Muscle layer of colon (tissue), 2 donors: ENCODE results near the gene APOBEC2.

Source experiments
- H3K27ac ChIP-seq: one replicate; pipeline ENCODE4 v1.7.0; 2013; ENCODE audit warnings: low read depth, mild to moderate bottlenecking, low read length, moderate library complexity
- H3K27me3 ChIP-seq, 2 donors: one replicate each; pipeline ENCODE4 v1.7.0; 2013; ENCODE audit warnings: low read length in 2 of 2, mild to moderate bottlenecking in 2 of 2; ENCODE audit not compliant: insufficient read depth in 2 of 2, control insufficient read depth in 1 of 2
- H3K36me3 ChIP-seq: one replicate; pipeline ENCODE4 v1.7.0; 2013; ENCODE audit warnings: mild to moderate bottlenecking, low read length; ENCODE audit not compliant: insufficient read depth
- H3K4me1 ChIP-seq: one replicate; pipeline ENCODE4 v1.7.0; 2013; ENCODE audit warnings: mild to moderate bottlenecking, low read length; ENCODE audit not compliant: insufficient read depth
- H3K4me3 ChIP-seq, 2 donors: one replicate each; pipeline ENCODE4 v1.7.0; 2013; ENCODE audit warnings: low read length in 2 of 2, low read depth in 1 of 2, mild to moderate bottlenecking in 1 of 2, moderate library complexity in 1 of 2
- H3K9ac ChIP-seq: one replicate; pipeline ENCODE4 v1.7.0; 2013; ENCODE audit warnings: low read length
- H3K9me3 ChIP-seq: one replicate; pipeline ENCODE4 v1.7.0; 2013; ENCODE audit warnings: mild to moderate bottlenecking, low read length
- donor health status: abdominal sarcoma.
- donor health status: Adenocarcinoma of cecum.

The APOBEC2 gene

DNA sequence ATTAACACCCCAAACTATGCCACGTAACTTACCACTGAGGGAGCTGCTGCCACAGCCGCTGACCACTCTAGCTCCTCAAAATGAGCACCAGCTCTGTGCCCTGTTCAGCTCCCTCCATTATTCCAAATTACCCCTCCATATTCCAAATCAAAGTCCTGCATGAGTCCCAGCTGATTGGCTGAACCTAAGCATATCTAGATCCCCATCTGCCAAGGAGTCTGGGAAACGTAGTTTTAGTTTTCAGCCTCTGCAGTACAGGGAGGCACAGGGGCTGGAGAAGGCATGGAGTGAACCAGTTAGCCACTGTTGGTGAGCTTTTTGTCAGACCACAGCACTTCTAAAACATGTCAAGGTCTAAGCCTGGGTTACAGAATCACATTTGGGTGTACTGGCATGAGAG, 29.9 kb upstream of the APOBEC2 start:
- H3K9ac ChIP-seq = no peak overlapping the region
- H3K9me3 ChIP-seq = no peaks in the 10 kb centered on the region
- H3K36me3 ChIP-seq = no peaks in the 10 kb centered on the region
- H3K4me3 ChIP-seq = no peak overlapping the region
- peaks cover 16% of the 10 kb centered on the region for H3K4me1 ChIP-seq
- no peaks in the 10 kb centered on the region for H3K27me3 ChIP-seq
- no peak overlapping the region for H3K27ac ChIP-seq

DNA sequence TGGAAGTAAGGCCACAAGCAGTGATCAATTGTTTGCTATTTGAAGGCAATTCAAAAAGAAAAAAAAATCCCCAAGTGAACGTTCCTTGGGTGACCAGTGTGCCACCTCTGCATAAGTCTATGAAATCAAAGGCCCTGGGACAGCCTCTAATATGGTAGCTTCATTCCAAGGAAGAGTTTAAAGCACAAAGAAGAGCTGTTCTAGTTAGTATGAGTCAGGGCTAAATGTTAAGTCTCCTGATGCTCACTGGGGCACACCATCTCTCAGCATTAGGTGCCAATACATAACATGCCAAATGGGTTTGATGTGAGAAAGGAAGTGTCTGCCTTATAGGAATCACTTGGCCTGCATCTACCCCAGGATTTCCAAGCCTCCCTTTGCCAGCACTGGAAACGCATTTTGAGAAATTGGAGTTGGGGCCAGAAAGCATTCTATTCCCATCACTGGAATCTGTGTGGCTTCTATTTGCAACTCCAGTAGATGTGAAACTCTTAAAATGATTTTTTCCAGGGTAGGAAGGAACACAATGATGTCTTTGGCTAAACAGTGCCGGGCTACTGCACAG, 27.0 kb upstream of the APOBEC2 start:
- Histone ChIP-seq H3K36me3 (no peaks in the 10 kb centered on the region), H3K9me3 (no peaks in the 10 kb centered on the region), H3K27me3 (no peaks in the 10 kb centered on the region), H3K27ac (no peak overlapping the region), H3K4me1 (peaks cover 25% of the 10 kb centered on the region), H3K9ac (no peak overlapping the region), H3K4me3 (no peak overlapping the region)

DNA sequence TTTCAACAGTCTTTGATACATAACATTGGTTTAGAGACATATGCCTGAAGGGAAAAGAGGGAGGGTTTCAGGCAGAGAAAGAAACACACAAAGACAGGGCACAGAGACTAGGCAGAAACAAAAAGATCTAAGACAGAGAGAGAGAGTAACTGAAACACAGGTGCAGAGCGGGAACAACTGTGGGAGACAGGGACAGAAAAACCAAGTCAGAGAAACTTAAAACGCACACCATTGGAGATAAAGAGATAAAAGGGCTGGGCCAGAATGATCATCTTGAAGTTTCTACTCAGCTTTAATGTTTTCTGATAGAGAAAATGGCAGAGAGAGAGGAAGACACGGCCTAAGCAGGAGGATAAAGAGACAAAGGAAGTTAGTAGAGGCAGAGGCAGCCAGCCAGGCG, 25.8 kb upstream of the APOBEC2 start:
- H3K27me3 ChIP-seq = no peaks in the 10 kb centered on the region
- no peak overlapping the region for H3K27ac ChIP-seq
- no peaks in the 10 kb centered on the region for H3K9me3 ChIP-seq
- H3K4me1 ChIP-seq = peaks cover 22% of the 10 kb centered on the region
- no peaks in the 10 kb centered on the region for H3K36me3 ChIP-seq
- peak overlapping the region; percentile 28 to 69 for H3K4me3 ChIP-seq
- H3K9ac ChIP-seq = no peak overlapping the region

DNA sequence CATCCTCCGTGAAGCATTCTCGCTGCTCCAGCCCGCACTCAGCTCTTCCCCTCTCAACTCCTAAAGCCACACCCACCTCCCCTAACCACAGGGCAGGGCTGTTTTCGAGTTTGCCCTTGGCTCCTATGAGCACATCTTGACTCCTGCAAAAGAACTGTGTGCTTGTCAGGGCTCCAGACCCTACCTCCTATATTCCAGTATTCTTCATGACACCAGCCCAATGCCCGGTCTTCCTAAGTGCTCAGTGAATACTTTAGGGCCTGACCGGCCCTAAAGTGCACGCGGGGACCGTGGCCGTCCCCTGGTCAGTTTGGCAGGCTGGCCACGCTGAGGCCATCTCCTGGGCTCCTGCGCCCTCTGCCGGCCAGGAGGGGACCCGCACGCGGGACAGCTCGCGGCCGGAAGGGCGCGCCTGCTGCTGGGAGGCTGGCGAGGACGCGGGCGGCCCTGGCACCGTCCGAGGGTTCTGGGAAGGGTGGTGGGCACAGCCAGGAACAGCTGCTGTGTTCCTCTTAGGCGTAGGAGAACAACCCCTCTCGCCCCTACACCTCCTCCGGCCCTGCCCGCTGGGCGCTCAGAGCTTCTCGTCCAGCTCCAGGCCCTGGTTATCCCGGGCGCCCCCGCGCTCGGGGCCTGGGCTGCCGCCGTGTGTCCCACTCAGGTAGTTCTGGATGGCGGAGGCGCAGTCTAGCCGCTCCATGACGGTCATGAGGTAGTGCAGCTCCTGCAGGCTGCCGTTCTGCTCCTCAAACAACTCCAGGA, 25.0 kb upstream of the APOBEC2 start:
- H3K27ac ChIP-seq = peak overlapping the region; percentile 39

DNA sequence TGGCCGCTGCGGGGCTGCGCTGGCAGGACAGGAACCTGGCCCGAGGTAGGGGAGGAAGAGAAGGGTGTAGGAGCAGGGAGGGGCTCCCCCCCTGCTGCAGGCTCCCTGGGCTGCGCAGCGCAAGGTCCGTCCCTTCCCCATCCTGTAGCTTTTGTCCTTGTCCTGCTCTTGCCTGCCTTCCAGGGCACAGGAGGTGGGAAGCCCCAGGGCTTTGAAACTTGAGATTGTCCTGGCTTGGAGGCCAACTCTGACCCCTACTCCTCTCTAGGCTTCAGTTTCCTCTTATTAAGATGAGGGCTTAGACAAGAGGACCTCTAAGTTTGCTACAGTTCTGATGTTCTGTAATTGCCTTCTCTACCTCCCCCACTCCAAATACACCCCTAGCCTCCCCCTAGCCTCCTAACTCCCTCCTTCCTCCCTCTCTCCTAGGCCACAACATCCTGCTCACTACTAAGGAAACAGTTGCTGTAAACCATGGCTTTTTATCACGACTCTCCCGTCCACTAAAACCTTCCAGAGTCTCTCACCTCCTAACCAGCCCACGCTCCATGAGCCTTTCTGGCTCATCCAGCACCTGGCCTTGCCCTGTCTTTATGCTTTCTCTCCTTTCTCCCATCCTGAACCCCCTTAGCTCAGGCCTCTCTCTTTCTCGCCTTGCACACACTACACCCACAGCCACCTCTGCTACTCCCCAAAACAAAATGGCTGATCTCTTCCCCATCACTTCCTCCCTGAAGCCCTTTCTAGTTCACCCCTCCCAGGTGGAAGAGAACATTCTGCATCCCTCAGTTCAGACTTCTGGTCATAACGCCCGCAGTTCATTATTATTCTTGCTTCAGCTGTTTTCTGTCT, 24.2 kb upstream of the APOBEC2 start:
- Histone ChIP-seq H3K36me3 (no peaks in the 10 kb centered on the region), H3K4me3 (peak overlapping the region; percentile 28 to 69), H3K27ac (peak overlapping the region; percentile 39), H3K9ac (no peak overlapping the region), H3K4me1 (peaks cover 17% of the 10 kb centered on the region), H3K9me3 (no peaks in the 10 kb centered on the region), H3K27me3 (no peaks in the 10 kb centered on the region)

More for the DNA sequence above, 25.0 kb upstream of the APOBEC2 start:
- no peaks in the 10 kb centered on the region for H3K36me3 ChIP-seq
- H3K9ac ChIP-seq = no peak overlapping the region
- H3K9me3 ChIP-seq = no peaks in the 10 kb centered on the region
- peaks cover 17% of the 10 kb centered on the region for H3K4me1 ChIP-seq
- peak overlapping the region; percentile 28 to 69 for H3K4me3 ChIP-seq
- H3K27me3 ChIP-seq = no peaks in the 10 kb centered on the region

DNA sequence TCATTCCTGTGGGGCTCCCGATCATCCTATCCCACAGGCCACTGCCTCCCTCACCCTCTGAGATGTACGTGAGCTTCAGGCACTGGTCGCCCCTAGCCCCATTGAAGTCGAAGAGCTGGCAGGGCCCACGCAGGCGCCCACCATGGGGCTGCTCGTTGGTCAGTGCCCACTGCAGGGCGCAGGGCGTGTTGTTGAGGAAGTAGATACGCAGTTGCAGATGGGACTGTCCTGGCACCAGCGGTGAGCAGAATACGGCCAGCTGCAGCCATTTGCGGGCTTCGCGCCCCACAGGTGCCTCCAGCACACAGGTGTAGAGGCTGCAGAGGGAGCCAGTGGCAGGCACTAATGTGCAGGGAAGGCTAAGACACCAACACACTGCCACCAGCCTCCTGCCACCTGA, 20.2 kb upstream of the APOBEC2 start:
- no peaks in the 10 kb centered on the region for H3K36me3 ChIP-seq
- no peak overlapping the region for H3K4me3 ChIP-seq
- H3K9me3 ChIP-seq = no peaks in the 10 kb centered on the region
- H3K27me3 ChIP-seq = no peaks in the 10 kb centered on the region
- no peak overlapping the region for H3K9ac ChIP-seq
- no peak overlapping the region for H3K27ac ChIP-seq
- H3K4me1 ChIP-seq = peaks cover 9% of the 10 kb centered on the region

DNA sequence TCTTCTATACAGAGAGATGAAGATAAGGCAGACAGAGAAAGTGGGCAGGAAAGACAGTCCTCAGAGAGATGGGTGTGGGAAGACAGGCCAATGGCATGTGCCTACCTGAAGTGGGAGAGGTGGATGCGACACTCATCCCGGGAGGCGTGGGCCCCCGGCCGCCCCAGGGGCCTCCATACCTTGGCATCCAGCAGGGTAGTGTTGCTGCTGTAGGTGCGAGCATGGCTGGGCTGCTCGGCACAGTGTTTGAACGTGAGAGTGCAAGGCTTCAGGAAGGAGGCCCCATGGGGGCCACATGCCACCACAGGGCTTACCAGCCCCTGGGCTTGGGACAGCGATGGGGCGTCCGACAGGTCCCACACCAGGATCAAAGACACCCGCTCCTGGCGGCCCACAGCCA, 19.2 kb upstream of the APOBEC2 start:
- H3K4me3 ChIP-seq = no peak overlapping the region
- H3K4me1 ChIP-seq = peaks cover 3% of the 10 kb centered on the region
- H3K27me3 ChIP-seq = no peaks in the 10 kb centered on the region
- no peak overlapping the region for H3K9ac ChIP-seq
- no peaks in the 10 kb centered on the region for H3K36me3 ChIP-seq
- H3K9me3 ChIP-seq = no peaks in the 10 kb centered on the region
- H3K27ac ChIP-seq = no peak overlapping the region

DNA sequence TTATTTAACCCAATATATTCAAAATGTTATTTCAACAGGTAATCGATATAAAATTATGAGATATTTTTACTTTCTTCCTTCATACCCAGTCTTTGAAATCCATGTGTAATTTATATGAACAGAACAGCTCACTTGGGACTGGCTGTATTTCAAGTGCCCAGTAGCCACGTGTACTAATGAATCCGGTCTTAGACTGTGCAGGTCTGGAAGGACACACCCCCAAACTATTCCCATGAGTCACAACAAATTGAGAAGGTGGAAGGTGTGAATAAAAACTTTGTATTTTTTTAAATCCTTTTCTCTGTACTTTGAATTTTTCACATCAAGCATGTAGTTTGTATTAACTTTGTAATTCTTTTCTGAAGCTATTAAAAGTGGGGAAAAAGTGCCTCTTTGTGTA, 16.8 kb upstream of the APOBEC2 start:
- no peak overlapping the region for H3K4me3 ChIP-seq
- no peaks in the 10 kb centered on the region for H3K27me3 ChIP-seq
- no peaks in the 10 kb centered on the region for H3K9me3 ChIP-seq
- no peak overlapping the region for H3K27ac ChIP-seq
- no peak overlapping the region for H3K9ac ChIP-seq
- H3K36me3 ChIP-seq = no peaks in the 10 kb centered on the region
- H3K4me1 ChIP-seq = no peaks in the 10 kb centered on the region

DNA sequence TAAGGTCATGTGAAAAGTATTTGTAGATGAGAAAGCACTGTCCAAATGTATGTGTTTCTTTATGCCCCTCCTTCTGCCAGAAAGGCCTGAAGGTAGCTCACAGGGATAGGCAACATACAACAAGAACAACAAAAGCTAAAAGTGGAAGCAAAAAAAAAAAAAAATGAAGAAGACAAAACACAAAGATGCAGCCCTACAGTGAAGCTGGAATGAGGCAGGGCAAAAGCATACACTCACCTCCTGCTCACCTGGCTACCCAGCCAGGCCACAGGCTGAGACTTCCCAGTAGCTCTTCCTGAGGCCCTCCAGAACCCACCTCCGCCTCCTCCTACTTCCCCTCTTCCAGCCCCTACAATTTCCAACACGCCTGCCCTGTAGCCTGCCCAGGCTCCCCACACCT, 16.4 kb upstream of the APOBEC2 start:
- Histone ChIP-seq H3K27ac (no peak overlapping the region), H3K36me3 (no peaks in the 10 kb centered on the region), H3K4me3 (no peak overlapping the region), H3K9ac (no peak overlapping the region), H3K9me3 (no peaks in the 10 kb centered on the region), H3K27me3 (no peaks in the 10 kb centered on the region), H3K4me1 (no peaks in the 10 kb centered on the region)

DNA sequence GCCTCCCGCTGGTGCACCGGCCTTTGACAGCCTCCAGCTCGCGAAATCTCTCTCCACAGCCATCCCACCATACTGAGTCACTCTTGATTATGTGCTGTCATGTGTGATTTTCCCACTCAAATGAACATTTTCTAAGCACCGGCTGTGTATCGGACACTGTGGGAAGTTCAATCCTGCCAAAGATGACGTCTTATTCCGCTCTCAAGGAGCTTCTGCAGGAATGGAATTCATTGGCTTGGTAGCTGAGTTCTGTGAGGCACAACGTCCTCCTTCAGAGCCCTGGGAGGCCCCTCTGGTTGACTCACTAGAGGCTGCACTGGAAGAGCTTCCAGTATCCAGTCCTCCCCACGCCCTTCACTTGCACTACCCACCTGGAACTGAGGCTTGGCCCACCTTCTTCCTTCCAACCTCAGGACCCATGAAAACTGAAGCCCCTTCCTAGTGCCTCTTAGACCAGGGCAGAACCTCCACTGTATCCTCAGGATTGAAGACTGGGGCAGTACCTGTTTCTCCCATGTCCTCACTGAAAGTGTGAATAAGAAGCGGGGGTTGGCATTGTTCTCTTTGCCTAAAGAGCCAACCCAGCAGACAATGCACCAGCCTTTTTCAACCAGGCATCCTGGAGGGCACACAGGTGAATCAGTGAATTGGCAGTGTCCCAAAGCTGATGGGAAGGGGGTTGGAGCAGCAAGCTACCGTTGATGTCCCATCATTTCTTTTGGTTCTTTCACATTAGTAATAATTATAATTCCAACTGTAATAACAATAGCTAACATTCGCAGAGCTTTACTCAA, 15.7 kb upstream of the APOBEC2 start:
- Histone ChIP-seq H3K4me3 (no peak overlapping the region), H3K27me3 (no peaks in the 10 kb centered on the region), H3K27ac (no peak overlapping the region), H3K4me1 (no peaks in the 10 kb centered on the region), H3K36me3 (no peaks in the 10 kb centered on the region), H3K9ac (no peak overlapping the region), H3K9me3 (no peaks in the 10 kb centered on the region)

DNA sequence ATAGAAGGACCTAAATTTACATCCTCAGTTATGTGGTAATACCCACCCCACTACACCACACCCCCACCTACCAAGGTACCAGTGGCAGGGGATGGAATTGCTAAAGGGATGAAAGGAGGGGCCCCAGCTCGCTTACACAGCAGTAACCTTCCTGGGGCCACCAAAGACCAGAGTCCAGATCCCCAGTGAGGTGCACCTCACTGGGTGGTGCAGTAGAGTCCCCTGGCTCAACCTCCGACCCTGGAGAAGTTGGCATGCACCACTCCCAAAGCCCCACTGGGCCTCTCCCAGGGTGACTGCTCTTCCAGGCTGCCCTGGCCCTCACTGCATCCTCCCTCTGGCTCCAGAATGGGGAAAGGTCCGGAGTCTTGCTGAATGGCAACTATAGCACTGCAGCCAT, 14.8 kb upstream of the APOBEC2 start:
- H3K36me3 ChIP-seq = no peaks in the 10 kb centered on the region
- no peaks in the 10 kb centered on the region for H3K9me3 ChIP-seq
- H3K4me3 ChIP-seq = no peak overlapping the region
- H3K9ac ChIP-seq = no peak overlapping the region
- no peak overlapping the region for H3K27ac ChIP-seq
- H3K27me3 ChIP-seq = no peaks in the 10 kb centered on the region
- H3K4me1 ChIP-seq = no peaks in the 10 kb centered on the region
